ENCODE data around the gene MTPN. TPM values are rescaled to one million over a fixed set of nuclear protein-coding genes. Genes with fewer than 3 reads are reported as not detected.

Gene MTPN
- total RNA-seq, 1 donor from 2014 or later: 128 TPM

DNA sequence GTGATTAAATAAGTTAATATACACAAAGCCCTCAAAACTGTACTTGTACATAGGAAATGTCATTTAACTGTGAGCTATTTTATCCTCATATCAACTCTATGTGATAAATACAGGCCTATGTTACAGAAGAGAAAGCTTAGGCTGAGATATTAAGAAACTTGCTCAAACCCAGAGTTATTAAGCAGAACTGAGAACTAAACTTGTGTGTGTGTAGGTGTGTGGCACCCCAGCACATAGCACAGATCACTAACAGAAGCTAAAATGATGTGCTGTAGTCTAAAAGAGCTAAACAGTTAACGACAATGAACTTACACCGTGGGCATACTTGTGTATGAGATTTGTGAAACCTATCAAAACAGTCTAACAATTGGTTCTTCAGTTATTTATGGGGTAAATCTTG lies 34.5 kb downstream of the MTPN start:
- DNase-seq (ENCODE audit: low read depth): no peak
- no peak for TF ChIP-seq CTCF (IDR thresholded peaks at IDR 0.05; ENCODE audit: insufficient read depth, low read length, poor library complexity, severe bottlenecking)
- H3K4me3 ChIP-seq (ENCODE audit: low read depth, low read length): no peak overlapping the region
- no peaks in the 10 kb centered on the region for H3K36me3 ChIP-seq (ENCODE audit: control insufficient read depth, insufficient read depth, low read length)
- no peaks in the 10 kb centered on the region for H3K27me3 ChIP-seq (ENCODE audit: control insufficient read depth, insufficient read depth, low read length)

DNA sequence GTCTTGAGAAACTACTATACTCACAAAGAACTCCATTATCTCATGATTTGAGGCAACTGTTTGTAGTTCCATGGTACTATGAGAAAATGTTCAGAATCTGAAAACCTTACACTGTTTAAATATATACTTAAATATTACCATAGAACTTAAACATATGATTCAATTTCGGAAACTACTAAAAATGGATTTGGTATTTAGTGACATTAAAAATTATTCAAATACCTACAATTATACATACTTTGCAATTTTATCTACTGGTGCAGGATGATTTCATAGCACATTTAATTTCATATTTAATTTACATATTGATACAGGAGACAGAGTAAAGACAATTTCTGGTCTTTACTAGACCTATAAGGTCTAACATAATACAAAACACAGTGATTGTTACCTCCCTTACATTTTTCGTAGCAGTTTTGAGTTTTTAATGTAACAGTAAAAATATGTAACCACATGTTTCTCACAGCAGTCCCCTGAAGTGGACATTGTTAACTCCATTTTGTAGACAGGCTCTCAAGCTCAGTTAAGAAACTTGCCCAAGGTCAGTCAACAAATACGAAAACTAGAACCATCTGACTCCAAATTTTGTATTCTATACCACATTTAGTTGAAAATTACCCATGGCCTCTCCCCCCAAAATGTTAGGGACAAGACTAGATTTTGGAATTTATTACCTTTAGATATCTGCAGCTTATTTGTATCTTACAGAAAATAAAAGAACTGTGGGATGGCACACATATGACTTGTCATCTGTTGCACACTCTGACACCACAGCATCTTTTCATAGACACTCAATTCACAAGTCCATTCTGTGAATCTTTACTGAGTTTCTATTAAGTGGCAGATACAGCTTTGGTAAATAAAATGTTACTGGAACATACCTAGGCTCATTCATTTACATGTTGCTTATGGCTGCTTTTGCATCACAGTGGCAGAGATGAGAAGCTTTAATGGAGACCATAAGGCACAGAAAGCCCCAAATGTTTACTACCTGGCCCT lies 36.8 kb downstream of the MTPN start:
- no peaks in the 10 kb centered on the region for H3K36me3 ChIP-seq (ENCODE audit: control insufficient read depth, insufficient read depth, low read length)

GRCh38 chr7:135939261-135939812 lies 37.8 kb downstream of the MTPN start:
- H3K36me3 ChIP-seq (ENCODE audit: control insufficient read depth, insufficient read depth, low read length): no peaks in the 10 kb centered on the region
- no peak overlapping the region for H3K4me3 ChIP-seq (ENCODE audit: low read depth, low read length)
- no peak for DNase-seq (ENCODE audit: low read depth)
- H3K27me3 ChIP-seq (ENCODE audit: control insufficient read depth, insufficient read depth, low read length): no peaks in the 10 kb centered on the region
- TF ChIP-seq CTCF (IDR thresholded peaks at IDR 0.05; ENCODE audit: insufficient read depth, low read length, poor library complexity, severe bottlenecking): no peak

More for the DNA sequence above, 36.8 kb downstream of the MTPN start:
- DNase-seq (ENCODE audit: low read depth): no peak
- Histone ChIP-seq H3K27me3 (ENCODE audit: control insufficient read depth, insufficient read depth, low read length) (no peaks in the 10 kb centered on the region), H3K4me3 (ENCODE audit: low read depth, low read length) (no peak overlapping the region)
- TF ChIP-seq CTCF (IDR thresholded peaks at IDR 0.05; ENCODE audit: insufficient read depth, low read length, poor library complexity, severe bottlenecking): no peak

GRCh38 chr7:135938563-135938962 lies 38.6 kb downstream of the MTPN start:
- Histone ChIP-seq H3K4me3 (ENCODE audit: low read depth, low read length) (no peak overlapping the region), H3K36me3 (ENCODE audit: control insufficient read depth, insufficient read depth, low read length) (no peaks in the 10 kb centered on the region), H3K27me3 (ENCODE audit: control insufficient read depth, insufficient read depth, low read length) (no peaks in the 10 kb centered on the region)
- no peak for DNase-seq (ENCODE audit: low read depth)
- TF ChIP-seq CTCF (IDR thresholded peaks at IDR 0.05; ENCODE audit: insufficient read depth, low read length, poor library complexity, severe bottlenecking): no peak

DNA sequence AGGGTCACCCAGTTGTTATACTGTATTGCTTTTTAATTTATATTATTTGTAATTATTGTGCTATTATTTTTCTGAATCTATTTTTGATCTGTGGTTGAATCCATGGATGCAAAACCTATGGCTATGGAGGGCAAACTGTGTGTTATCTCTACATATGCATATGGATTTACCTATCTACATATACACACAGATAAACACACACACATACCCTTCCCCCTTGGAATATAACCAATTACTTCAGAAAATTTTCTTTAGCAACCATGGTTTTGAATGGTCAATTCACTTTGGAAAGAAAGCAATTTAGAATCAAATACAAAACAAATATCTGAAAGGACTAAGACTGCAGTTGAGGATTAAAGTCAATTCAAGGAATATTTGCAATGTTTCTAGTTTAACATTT lies 39.1 kb downstream of the MTPN start:
- no peaks in the 10 kb centered on the region for H3K36me3 ChIP-seq (ENCODE audit: control insufficient read depth, insufficient read depth, low read length)
- no peak overlapping the region for H3K4me3 ChIP-seq (ENCODE audit: low read depth, low read length)
- TF ChIP-seq CTCF (IDR thresholded peaks at IDR 0.05; ENCODE audit: insufficient read depth, low read length, poor library complexity, severe bottlenecking): no peak
- no peak for DNase-seq (ENCODE audit: low read depth)
- H3K27me3 ChIP-seq (ENCODE audit: control insufficient read depth, insufficient read depth, low read length): no peaks in the 10 kb centered on the region

Measured in kidney epithelial cell (primary cell).